GM21528 (cell line): Measurements from ENCODE around the gene MFSD6.
"Not testable (repeated sequence)": the region's sequence is repeated elsewhere in the genome, so short reads cannot be mapped to it uniquely, and the experiment has no call there.

Experiments used
- ATAC-seq: cut with Tn5 transposase; IDR thresholded peaks from one replicate; pipeline ENCODE4 v1.9.1; 2021; ENCODE audit warnings: mild to moderate bottlenecking, moderate library complexity; ENCODE audit not compliant: unreplicated experiment, low FRiP score

MFSD6 gene

DNA sequence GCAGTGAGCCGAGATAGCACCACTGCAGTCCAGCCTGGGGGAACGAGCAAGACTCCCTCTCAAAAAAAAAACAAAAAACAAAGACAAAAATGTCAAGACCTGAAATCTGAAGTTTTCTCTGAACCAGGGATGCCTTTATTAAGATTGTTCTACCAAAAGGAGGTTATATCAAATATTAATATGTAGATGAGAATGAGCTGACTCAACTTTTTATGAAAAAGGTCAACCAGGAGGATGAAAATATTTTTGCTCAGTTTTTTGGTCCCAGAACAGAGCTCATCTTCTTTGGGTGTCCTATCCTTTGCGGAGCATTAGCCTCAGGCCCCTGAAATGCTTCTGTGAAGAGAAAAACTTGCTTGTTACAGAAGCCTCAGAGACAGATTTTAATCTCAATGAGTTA is 82.3 kb downstream of the MFSD6 start:
- ATAC-seq = no peak

DNA sequence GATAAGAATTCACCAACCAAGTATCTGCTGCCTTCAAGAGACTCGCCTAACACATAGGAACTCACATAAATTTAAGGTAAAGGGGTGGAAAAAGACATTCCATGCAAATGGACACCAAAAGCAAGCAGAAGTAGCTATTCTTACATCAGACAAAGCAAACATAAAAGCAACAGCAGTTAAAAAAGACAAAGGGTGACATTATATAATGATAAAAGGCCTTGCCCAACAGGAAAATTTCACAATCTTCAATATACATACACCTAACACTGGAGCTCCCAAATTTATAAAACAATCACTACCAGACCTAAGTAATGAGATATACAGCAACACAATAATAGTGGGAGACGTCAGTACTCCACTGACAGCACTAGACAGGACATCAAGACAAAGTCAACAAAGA is 84.9 kb downstream of the MFSD6 start:
- no peak for ATAC-seq

DNA sequence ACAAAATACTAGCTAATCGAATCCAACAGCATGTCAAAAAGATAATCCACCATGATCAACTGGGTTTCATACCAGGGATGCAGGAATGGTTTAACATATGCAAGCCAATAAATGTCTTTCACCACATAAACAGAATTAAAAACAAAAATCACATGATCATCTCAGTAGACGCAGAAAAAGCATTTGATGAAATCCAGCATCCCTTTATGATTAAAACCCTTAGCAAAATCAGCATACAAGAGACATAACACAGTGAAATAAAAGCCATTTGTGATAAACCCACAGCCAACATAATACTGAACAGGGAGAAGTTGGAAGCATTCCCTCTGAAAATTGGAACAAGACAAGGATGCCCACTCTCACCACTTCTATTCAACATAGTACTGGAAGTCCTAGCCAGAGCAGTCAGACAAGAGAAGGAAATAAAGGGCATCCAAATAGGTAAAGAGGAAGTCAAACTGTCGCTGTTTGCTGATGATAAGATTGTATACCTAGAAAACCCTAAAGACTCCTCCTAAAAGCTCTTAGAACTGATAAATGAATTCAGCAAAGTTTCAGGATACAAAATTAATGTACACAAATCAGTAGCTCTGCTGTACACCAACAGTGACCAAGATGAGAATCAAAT is 86.6 kb downstream of the MFSD6 start:
- ATAC-seq = not testable (repeated sequence)

DNA sequence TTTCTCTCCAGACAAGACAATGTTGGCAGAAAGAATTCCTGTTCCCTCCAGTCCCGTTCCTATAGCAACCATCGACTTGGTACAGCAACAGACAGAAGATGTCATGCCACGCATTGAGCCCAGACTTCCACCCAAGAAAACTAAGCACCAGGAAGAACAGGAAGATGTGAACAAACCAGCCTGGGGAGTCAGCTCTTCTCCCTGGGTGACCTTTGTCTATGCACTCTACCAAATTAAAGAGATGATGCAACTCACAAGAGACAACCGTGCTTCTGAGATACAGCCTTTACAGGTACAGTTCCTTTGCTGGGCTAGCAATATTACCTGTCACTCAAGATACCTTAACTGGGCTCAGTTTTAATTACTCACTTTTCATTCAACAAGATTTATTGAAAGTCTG is 89.3 kb downstream of the MFSD6 start:
- no peak for ATAC-seq

DNA sequence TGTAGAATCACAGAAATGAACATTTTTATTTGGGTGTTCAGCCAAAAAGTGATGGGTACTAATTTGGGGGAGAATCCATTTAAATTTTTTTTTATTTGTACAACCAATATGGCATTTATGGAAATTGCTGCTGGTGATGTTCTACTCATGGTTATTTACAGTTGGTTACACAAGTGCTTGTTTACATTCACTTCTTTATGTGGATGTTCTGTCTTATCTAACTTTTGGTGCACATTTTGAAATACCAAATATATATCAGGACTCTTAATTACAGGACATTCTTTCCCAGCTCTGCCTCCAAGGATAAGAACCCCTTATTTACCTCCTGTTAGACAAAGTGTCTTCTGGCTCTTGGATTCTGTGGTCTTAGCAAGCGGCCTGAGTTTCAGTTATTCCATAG is 91.1 kb downstream of the MFSD6 start:
- ATAC-seq = no peak

DNA sequence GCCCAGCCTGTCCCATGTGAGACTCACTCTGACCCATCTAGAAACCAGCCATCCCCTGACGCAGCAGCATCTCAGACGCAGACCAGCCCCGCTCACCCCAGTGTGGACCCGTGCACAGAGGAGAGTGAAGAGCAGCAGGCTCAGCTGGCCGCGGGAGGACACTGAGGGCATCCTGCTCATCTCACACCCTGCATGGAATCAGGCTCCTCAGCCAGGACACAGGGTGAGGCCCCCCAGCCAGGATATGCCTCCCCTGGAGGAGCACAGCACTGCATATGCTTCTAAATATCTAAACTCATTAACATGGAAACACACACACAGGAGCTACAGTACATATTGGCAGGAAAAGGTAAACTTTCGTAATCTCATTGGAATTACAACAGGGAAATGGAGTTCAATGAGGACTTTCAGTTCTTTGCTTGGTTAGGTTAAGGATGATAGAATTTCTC is 91.9 kb downstream of the MFSD6 start:
- no peak for ATAC-seq

DNA sequence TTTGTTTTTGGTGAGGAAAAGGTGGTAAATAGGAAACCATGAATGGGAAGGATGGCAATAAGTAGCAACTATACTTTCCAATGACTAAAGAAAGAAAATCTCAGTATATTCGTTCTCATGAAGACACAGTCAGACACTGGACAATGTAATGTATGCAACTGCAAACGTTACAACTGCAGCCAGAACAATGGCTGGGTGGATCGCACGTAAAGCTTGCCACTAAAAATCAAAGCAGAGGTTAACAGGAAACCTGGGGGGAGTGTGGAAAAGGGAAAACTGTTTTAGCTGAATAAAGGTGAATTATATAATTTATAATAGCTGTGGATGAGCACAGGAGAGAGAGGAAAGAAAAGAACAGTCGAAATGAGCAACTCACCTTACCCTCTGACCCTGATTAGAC is 93.1 kb downstream of the MFSD6 start:
- no peak for ATAC-seq

DNA sequence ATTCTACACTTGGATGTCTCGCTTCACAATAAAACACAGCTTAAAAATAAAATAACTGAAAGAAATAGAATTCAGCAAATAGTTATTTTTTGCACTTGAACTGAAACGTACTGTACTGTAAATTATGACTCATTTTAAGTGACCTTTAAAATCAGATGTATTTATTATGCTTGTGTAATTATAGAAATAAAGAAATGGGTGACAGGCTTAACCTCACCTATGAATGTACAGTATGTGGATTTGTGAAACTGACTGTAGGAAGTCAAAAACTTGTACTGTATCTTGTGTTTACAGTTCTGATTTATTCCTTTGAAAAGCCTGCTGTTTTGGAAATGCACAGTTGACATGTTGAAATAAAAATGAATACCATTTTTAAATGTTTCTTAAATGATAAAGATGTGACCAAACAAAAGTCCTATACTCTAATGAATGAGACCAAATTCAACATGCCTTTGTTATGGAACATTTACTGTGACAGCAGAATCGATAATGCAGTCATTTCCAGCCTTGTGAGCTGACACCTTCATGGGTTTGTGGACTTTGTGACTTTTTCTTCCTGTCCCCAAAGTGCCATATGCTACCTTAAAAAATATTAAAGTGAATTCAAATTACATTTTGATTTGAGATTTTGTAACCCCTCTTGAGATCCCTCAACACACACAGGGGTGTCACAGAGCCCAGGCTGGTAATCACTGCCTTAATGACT is 93.7 kb downstream of the MFSD6 start:
- ATAC-seq = no peak

DNA sequence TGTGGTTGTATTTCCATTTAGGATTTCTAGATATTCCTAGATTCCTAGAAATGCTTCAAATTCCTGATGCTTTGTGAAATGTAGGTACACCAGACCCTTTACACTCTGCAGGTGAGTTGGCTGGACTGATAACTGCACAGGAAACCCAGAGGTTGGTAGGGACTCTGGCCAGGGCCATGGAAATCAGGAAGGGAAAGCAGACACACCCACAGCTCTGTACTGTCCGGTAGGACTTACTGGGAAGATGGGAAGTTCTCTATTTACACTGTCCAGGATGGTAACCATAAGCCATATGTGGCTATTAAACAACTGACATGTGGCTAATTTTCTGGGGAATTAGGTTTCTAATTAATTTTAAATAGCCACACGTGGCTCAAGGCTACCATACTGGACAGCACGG is 94.9 kb downstream of the MFSD6 start:
- no peak for ATAC-seq

DNA sequence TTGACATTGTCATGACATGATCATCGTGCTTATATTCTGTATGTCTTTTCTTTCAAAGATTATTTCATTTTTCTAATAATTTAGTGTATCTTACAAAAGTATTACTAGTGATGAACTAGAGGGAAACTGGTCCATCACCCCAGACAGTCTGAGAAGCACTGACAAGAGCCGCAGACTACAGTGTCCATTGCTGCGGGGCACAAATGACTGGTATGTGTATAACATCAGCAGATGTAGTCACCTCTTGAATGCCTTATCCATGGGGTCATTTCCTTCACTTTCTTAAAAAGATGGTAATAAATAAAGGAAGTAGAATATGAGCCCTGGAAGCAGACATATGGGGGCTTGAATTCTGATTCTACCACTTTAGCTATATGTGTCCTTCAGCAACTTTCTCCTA is 96.8 kb downstream of the MFSD6 start:
- ATAC-seq = no peak

DNA sequence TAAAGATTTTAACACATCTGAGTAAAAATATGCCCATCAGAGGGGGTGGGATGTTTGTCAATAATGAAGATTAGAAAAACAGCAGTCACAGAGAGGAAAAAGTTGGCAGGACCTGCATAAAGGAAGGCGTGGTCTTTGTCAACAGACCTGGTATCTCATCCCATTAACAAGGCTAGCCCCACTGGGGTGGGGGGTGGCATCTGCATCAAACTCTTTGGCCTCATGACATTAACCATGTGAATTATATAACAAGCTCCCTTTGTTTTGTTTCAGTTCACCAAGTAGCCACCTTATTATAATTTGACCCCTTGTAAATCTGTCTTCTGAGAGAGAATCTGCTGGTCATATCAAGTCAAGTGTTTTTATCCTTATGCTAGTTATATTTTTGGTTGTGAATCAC is 97.5 kb downstream of the MFSD6 start:
- no peak for ATAC-seq

DNA sequence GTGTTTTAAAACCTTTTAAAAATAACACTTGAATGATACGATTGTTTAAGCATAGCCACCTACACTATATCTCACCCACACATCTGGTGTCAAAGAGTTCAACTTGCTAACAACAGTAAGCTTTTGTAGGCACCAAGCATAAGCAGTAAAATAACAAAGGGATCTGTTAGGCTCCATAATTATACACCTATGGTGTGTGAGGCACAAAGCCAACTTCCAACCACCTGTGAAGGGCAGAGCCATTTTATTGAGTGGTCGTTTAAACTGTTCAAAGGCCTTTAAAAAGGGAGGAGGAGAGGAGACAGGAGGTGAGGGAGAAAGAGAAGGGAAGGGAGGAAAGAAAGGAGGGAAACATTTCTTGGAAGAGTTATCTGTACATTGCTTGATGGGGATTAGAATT is 98.5 kb downstream of the MFSD6 start:
- ATAC-seq = no peak

DNA sequence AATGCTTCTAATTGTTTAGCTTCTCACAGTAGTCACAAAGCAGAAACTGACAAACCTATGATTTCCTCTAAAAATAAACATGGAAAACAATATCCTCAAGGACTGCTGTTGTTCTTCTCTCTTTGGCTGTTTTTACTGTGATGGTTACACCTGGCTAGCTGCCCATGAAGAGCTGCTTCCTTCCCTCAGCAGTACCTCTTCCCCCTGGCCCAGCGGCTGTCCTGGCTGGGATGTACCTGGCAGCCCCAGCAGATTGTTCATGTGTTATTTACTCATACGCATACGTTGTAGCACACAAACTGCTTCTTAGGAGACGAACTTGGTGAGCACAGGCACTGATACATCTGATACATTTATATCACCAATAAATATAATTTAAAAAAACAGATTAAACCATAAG is 99.0 kb downstream of the MFSD6 start:
- ATAC-seq = no peak

DNA sequence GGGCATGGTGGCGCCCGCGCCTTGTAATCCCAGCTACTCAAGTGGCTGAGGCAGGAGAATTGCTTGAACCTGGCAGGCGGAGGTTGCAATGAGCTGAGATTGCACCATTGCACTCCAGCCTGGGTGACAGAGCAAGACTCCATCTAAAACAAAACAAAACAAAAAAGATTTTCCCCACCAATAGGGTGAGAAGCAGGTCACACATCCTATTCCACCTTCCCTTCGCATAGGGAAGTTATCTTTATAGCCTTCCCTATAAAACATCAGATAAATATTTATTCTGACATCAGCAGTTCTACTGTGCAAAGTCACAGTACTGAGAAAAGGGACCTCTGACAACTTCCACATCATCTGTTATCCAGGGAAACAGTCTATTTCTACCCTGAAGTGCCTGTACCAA is 101.7 kb downstream of the MFSD6 start:
- not testable (repeated sequence) for ATAC-seq

DNA sequence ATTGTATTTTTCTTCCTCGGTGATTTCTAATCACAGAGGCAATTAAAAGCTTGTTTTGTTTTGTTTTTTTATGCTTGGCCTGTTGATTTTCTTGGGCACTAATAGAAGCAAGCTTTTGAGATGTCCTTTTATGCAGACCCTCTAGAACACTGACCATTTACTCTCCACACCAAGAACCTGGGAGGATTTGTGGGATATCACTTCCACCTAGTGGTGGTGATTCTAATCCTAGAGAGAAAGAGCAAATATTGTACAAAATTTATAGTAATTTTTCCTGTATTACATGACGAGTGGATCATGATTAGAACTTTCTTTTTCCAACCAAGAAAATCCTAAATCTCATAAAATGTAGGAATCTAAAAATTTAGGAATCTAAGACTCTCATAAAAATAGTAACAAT is 102.9 kb downstream of the MFSD6 start:
- no peak for ATAC-seq

DNA sequence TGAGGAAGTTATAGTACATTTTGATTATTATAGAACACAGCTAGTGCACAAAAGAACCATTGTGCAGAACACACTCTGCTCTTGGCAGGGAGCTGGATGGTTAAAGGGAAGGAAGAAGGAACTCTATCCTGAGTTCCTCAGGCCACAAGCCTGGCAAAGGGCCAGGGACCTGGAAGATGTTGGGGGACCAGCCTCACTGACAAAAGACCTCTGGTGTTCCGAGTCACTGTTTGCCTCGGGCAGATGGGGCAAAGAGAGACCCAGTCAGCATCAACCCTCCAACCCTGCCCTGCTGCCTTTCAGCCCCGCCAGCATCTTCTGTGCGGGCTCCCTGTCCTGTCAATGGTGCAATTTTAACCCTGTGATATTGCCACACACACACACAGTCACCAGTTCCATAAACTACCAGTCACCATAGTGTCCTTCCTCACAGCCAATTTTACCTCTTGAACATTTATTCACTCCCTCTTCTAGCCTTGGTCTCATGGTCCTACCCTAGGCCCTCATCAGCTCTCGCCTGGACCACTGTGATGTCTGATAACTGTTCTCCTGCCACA is 104.5 kb downstream of the MFSD6 start:
- ATAC-seq = no peak

DNA sequence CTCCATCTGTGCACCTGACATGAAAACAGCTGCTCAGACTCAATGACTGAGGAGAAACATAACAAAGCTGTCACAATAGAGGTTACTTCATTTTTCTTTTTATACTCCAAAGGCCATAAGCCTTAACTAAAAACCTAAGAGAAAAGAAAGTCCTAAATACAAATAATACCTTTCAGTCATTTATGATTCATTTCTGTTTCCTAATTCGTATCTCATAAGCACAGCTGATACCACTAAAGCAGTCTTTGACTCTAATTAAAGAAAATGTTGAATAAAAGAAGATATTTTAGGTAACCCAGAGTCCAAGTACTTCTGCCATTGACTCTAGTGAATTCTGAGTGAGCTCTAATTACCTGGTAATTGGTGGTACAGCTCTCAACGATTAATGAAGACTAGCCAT is 105.7 kb downstream of the MFSD6 start:
- no peak for ATAC-seq

DNA sequence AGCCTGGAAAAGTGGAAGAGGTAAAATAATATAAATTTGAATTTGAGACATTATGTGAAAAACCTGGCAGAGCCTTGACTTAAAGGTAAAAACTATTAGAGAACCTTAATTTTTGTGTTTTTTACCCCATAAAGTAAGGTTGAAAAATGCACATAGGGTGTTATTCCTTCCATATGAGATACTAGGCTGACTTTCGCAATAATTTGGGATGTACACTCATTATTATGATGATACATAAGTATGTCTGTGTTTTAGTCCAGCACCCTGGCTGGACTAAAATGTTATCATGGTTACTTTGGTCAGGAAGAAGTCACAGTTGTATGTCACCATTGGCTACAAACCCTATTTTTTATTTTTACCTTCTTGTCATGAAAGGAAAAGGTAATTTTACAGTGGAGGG is 106.5 kb downstream of the MFSD6 start:
- no peak for ATAC-seq

DNA sequence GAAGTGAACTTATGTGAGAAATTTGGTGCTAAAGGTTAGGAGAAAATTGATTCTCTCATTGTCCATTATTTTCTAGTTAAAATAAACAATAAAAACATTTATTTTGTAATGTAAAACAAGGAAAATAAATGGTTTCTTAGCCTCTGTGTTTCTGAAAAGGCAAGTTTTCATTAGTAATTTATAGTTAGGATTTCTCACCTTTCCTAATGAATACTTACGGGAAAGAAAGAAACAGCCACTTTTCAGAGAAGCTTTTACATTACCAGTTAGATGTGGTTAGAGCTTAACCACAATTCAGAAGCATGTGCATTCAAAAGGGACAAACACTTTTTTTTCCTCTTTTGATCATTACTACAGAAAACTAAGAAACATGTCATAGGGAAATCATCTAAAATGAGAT is 107.5 kb downstream of the MFSD6 start:
- ATAC-seq = no peak

DNA sequence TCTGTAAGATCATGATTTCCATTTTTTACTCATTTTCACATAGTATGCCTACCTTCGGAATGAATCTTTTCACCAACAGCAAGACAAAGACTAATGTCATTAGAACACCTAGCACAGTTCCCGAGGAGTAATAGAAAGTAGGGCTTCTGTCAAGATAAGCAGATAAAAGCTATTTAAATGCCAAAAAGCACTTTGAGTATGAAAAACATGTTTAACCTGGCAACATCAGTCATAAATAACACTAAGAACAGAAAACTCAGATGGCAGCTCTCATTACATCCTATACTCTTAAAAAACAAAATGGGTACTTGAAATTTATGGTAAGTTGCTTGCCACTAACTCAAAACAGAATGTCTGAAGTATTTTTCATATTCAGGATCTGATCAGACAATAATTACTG is 109.3 kb downstream of the MFSD6 start:
- ATAC-seq = no peak

DNA sequence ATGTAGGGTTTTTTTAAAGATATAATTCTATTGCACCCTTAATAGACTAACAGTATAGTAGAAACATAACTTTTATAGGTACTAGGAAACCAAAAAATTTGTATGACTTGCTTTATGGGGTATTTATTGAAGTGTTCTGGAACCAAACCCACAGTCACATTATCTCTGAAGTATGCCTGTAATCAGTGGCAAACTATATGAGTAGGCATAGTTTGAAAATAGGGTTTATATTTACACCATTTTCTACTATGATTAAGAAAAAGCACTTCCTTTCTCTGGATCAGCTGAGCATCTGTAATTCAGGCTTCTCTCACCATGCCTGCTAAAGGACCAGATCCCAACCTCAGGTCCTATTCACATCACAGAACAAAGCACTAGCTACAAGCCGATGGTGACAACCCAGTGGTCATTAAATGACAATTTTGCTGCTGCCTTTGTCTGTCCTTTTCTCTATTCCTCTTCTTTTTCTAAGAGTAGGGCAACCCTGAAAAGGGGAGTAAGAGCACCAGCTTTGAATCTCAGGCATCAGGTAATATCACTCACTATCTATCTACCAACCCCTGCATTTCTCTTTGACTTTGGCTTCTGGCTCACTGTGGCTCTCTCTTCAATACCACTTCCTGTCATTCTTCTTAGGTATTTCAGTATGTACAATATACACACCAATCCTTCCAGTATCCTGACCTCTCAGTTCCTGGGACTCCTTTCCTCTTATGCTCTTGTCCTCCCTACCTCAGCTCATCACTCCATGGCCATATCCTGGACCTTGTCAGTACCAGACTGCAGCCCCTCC is 112.0 kb downstream of the MFSD6 start:
- ATAC-seq = no peak
